ENCODE data around the gene PI16.

GRCh38 chr6:37008484-37009465, 54.2 kb downstream of the PI16 start:
- TF ChIP-seq POLR2AphosphoS5 (IDR thresholded peaks at IDR 0.05), result peak; percentile 8
- TF ChIP-seq, protein P1, sequence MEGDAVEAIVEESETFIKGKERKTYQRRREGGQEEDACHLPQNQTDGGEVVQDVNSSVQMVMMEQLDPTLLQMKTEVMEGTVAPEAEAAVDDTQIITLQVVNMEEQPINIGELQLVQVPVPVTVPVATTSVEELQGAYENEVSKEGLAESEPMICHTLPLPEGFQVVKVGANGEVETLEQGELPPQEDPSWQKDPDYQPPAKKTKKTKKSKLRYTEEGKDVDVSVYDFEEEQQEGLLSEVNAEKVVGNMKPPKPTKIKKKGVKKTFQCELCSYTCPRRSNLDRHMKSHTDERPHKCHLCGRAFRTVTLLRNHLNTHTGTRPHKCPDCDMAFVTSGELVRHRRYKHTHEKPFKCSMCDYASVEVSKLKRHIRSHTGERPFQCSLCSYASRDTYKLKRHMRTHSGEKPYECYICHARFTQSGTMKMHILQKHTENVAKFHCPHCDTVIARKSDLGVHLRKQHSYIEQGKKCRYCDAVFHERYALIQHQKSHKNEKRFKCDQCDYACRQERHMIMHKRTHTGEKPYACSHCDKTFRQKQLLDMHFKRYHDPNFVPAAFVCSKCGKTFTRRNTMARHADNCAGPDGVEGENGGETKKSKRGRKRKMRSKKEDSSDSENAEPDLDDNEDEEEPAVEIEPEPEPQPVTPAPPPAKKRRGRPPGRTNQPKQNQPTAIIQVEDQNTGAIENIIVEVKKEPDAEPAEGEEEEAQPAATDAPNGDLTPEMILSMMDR (IDR thresholded peaks at IDR 0.05), result no peak
